GM12878 (cell line): ENCODE data around the gene MAP3K10. TPM values are rescaled to one million over a fixed set of nuclear protein-coding genes. Genes with fewer than 3 reads are reported as not detected.
A peak's percentile ranks its signal among the peaks of the same experiment; 100 is the strongest.

Experiments used
- ATAC-seq: fragments of 200-7000 bp; cut with Tn5 transposase; 3 replicates; pipeline ENCODE4 v1.9.1; 2020; ENCODE audit warnings: mild to moderate bottlenecking, moderate library complexity
- BruUV-seq: library from RNA; stranded (reverse); fragments of 400-500 nt; replicated peaks from 2 replicates; lab custom pipeline; 2021; lab: Mats Ljungman, UMichigan
- CTCF ChIA-PET: fragments of 300-600 bp; sonication (Branson Sonifier 250); formaldehyde crosslinking; extraction: SDS; loops from one replicate; lab custom pipeline; 2021; ENCODE audit warnings: inconsistent platforms; lab: Yijun Ruan, JAX
- POLR2A ChIA-PET: fragments of 350-600 bp; formaldehyde crosslinking; extraction: SDS; loops from one replicate; lab custom pipeline; 2021; ENCODE audit warnings: inconsistent platforms; lab: Charles Lee
- RAD21 ChIA-PET: fragments of 300-600 bp; sonication (Branson Sonifier 250); formaldehyde crosslinking; loops from one replicate; lab custom pipeline; 2023; ENCODE audit warnings: antibody characterized with exemption; ENCODE audit not compliant: unreplicated experiment; lab: Charles Lee
- SMC1A ChIA-PET: fragments of 300-600 bp; sonication (Branson Sonifier 250); formaldehyde crosslinking; loops from one replicate; lab custom pipeline; 2023; ENCODE audit not compliant: unreplicated experiment, uncharacterized antibody; lab: Charles Lee
- DNase-seq: peaks from one replicate; pipeline ENCODE4 v3.0.0-alpha.2; 2011; ENCODE audit warnings: low read depth, low spot score
- FAIRE-seq: peaks from 3 replicates; lab custom pipeline; 2011; peaks lifted over from hg19 to GRCh38; lab: Jason Lieb, UNC
- H2AFZ ChIP-seq: 2 replicates; pipeline ENCODE4 v1.6.0; 2011; ENCODE audit warnings: low read depth, low read length, control low read depth; ENCODE audit not compliant: control insufficient read depth
- H3K27ac ChIP-seq: 2 replicates; pipeline ENCODE4 v1.5.1; 2011; ENCODE audit warnings: control low read depth; ENCODE audit not compliant: control insufficient read depth, insufficient read depth
- H3K27me3 ChIP-seq, 2 experiments: replicated peaks in 1 of 2; 2 replicates each; pipeline versions ENCODE4 v1.6.0 to v1.6.1; 2011; ENCODE audit warnings: low read length in 1 of 2; ENCODE audit not compliant: control insufficient read depth in 2 of 2, insufficient read depth in 2 of 2
- H3K36me3 ChIP-seq, 2 experiments: 2 replicates each; pipeline ENCODE4 v1.5.1; 2011; ENCODE audit warnings: low read length in 1 of 2; ENCODE audit not compliant: control insufficient read depth in 2 of 2, insufficient read depth in 2 of 2
- H3K4me1 ChIP-seq: 2 replicates; pipeline ENCODE4 v1.6.1; 2011; ENCODE audit warnings: mild to moderate bottlenecking, low read length, moderate library complexity, mixed read lengths; ENCODE audit not compliant: control insufficient read depth, insufficient read depth
- H3K4me2 ChIP-seq: 2 replicates; pipeline ENCODE4 v1.6.0; 2011; ENCODE audit warnings: control low read depth; ENCODE audit not compliant: control insufficient read depth, insufficient read depth
- H3K4me3 ChIP-seq: fragments of 200-600 bp; sonication (generic); 2 replicates; pipeline ENCODE4 v1.5.1; 2016
- H3K79me2 ChIP-seq: 2 replicates; pipeline ENCODE4 v1.6.0; 2011; ENCODE audit warnings: low read length; ENCODE audit not compliant: control insufficient read depth, insufficient read depth
- H3K9ac ChIP-seq: 2 replicates; pipeline ENCODE4 v1.8.0; 2011; ENCODE audit warnings: low read length, control low read depth, mixed read lengths; ENCODE audit not compliant: control insufficient read depth, insufficient read depth
- H3K9me3 ChIP-seq: replicated peaks from 3 replicates; pipeline ENCODE4 v1.5.1; 2011; ENCODE audit warnings: mild to moderate bottlenecking, low read length; ENCODE audit not compliant: control insufficient read depth, insufficient read depth
- H4K20me1 ChIP-seq: 2 replicates; pipeline ENCODE4 v1.6.0; 2011; ENCODE audit not compliant: control insufficient read depth, insufficient read depth
- BHLHE40 ChIP-seq, 2 experiments: fragments of 450-650 bp in 1 of 2; IDR thresholded peaks; 2 replicates each; pipeline ENCODE4 v1.6.1; 2011 to 2017; ENCODE audit warnings: low read depth in 2 of 2, borderline replicate concordance in 1 of 2, improper control_type of control experiment in 1 of 2, low read length in 1 of 2, mild to moderate bottlenecking in 1 of 2
- DPF2 ChIP-seq: fragments of 450-650 bp; IDR thresholded peaks from 2 replicates; pipeline ENCODE4 v1.6.1; 2017; ENCODE audit warnings: mild to moderate bottlenecking
- EGR1 ChIP-seq, 2 experiments: IDR thresholded peaks; 1 replicate in 1 of 2; 2 replicates in 1 of 2; pipeline ENCODE4 v1.6.1; 2011 to 2012; ENCODE audit warnings: low read depth in 2 of 2, low read length in 2 of 2, borderline replicate concordance in 1 of 2, mild to moderate bottlenecking in 1 of 2, moderate library complexity in 1 of 2
- EZH2 ChIP-seq: IDR thresholded peaks from 2 replicates; pipeline ENCODE4 v1.6.1; 2012; ENCODE audit warnings: low read depth, mild to moderate bottlenecking, control low read depth, inconsistent platforms, low read length, borderline replicate concordance; ENCODE audit not compliant: control insufficient read depth
- GATAD2B ChIP-seq: fragments of 450-650 bp; conservative IDR thresholded peaks from 2 replicates; pipeline ENCODE4 v1.6.1; 2017; ENCODE audit warnings: low read depth, mild to moderate bottlenecking, moderate library complexity
- KAT2A ChIP-seq: conservative IDR thresholded peaks from 2 replicates; pipeline ENCODE4 v1.6.1; 2011; ENCODE audit warnings: low read depth, low read length; ENCODE audit not compliant: control insufficient read depth
- MEF2A ChIP-seq: IDR thresholded peaks from 2 replicates; pipeline ENCODE4 v1.6.1; 2011; ENCODE audit warnings: low read depth, mild to moderate bottlenecking, low read length, moderate library complexity; ENCODE audit not compliant: insufficient read depth
- NR2C1 ChIP-seq: fragments of 450-650 bp; IDR thresholded peaks from 2 replicates; pipeline ENCODE4 v1.6.1; 2017; ENCODE audit warnings: antibody characterized with exemption, mild to moderate bottlenecking, moderate library complexity
- NR2F1 ChIP-seq: fragments of 450-650 bp; conservative IDR thresholded peaks from 2 replicates; pipeline ENCODE4 v1.6.1; 2017; ENCODE audit warnings: mild to moderate bottlenecking
- PAX5 ChIP-seq: IDR thresholded peaks from 2 replicates; pipeline ENCODE4 v1.6.1; 2011; ENCODE audit warnings: low read depth, low read length, borderline replicate concordance
- POLR2A ChIP-seq: IDR thresholded peaks from 2 replicates; pipeline ENCODE4 v1.6.1; 2011; ENCODE audit warnings: low read depth, mild to moderate bottlenecking, low read length
- RAD21 ChIP-seq: IDR thresholded peaks from 2 replicates; pipeline ENCODE4 v1.6.1; 2011; ENCODE audit warnings: mild to moderate bottlenecking, low read depth, low read length, moderate library complexity; ENCODE audit not compliant: insufficient read depth
- RELA ChIP-seq: fragments of 450-650 bp; IDR thresholded peaks from 2 replicates; pipeline ENCODE4 v1.8.0; 2014; ENCODE audit warnings: borderline replicate concordance; ENCODE audit not compliant: partially characterized antibody
- SMAD1 ChIP-seq: fragments of 450-650 bp; IDR thresholded peaks from 2 replicates; pipeline ENCODE4 v1.6.1; 2018; ENCODE audit warnings: mild to moderate bottlenecking, low read depth; ENCODE audit not compliant: partially characterized antibody
- STAT1 ChIP-seq: fragments of 450-650 bp; conservative IDR thresholded peaks from 2 replicates; pipeline ENCODE4 v1.6.1; 2014; ENCODE audit warnings: antibody characterized with exemption, mild to moderate bottlenecking
- TAF1 ChIP-seq: IDR thresholded peaks from 2 replicates; pipeline ENCODE4 v1.6.1; 2011; ENCODE audit warnings: mild to moderate bottlenecking, low read depth, low read length, borderline replicate concordance
- YY1 ChIP-seq: IDR thresholded peaks from 2 replicates; pipeline ENCODE4 v1.6.1; 2011; ENCODE audit warnings: low read depth, mild to moderate bottlenecking, low read length
- WGBS: methylation state at CpG from one replicate; pipeline ENCODE4 v1.1.6; 2016; ENCODE audit warnings: low lambda C conversion rate; ENCODE audit not compliant: insufficient replicate concordance, insufficient coverage; ENCODE audit errors: missing lambda C conversion rate; 5-methylcytosine and 5-hydroxymethylcytosine counted together
- in situ Hi-C: fragments of 300-500 bp; cut with MboI; formaldehyde crosslinking; loops from 9 replicates; pipeline ENCODE4 v1.14.3; 2018; ENCODE audit warnings: mixed read lengths
- intact Hi-C: fragments of 100-400 bp; cut with micrococcal nuclease; formaldehyde crosslinking; loops from one replicate; pipeline ENCODE4 v1.14.2; 2022; ENCODE audit not compliant: unreplicated experiment
- polyA plus RNA-seq, 11 experiments: library from polyadenylated mRNA; depleted of rRNA in 4 of 11; unstranded in 6 of 11; stranded (reverse) in 5 of 11; fragments of >200 nt; fragmentation: Nextera tagmentation in 4 of 11; fragmentation: Illumina TruSeq in 1 of 11; extraction: Ambion mirVana in 4 of 11; extraction: Trizol in 1 of 11; gene quantifications; 1 replicate in 1 of 11; 2 replicates in 10 of 11; pipeline versions ENCODE4 v1.2.1 to v1.2.3, GENCODE V29; 2011 to 2016; ENCODE audit warnings: inconsistent platforms in 2 of 11, missing spikeins in 2 of 11, low read depth in 1 of 11
- total RNA-seq, 4 experiments: library from RNA; depleted of rRNA in 3 of 4; stranded (reverse); fragments of >200 nt in 3 of 4; fragmentation: Illumina TruSeq in 1 of 4; extraction: Trizol in 1 of 4; gene quantifications; 2 replicates each; pipeline versions ENCODE4 v1.2.1 to v1.2.3, GENCODE V29; 2013 to 2021
- TF ChIP-seq, protein P1 (sequence below): fragments of 150-350 bp; IDR thresholded peaks from 2 replicates; pipeline ENCODE4 v1.6.1; 2016; ENCODE audit warnings: low read depth, low read length

Gene MAP3K10
- total and polyA plus RNA-seq, 10 of the 15 experiments (the other 5 are each of a cell fraction or from before 2014, with no cell fraction given) = 0.11 to 16.6 (median 2.6) TPM

DNA sequence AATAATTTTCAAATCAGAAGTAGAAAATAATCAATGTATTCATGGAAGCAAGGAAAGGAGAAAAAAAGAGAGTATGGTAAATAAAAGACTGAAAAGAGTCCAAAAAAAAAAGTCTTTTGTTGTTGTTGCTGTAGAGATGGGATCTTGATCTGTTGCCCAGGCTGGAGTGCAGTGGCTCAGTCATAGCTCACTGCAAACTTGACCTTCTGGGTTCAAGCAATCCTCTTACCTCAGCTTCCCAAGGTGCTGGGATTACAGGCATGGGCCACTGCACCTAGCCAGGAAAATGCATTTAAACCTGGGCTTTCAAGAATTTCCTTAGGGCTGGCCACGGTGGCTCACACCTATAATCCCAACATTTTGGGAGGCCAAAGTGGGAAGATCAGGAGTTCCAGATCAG is 7.0 kb upstream of the MAP3K10 start (continued):
- no peak for TF ChIP-seq SMAD1
- TF ChIP-seq NR2C1 = no peak
- TF ChIP-seq KAT2A = no peak
- TF ChIP-seq STAT1 = no peak
- TF ChIP-seq, protein P1, sequence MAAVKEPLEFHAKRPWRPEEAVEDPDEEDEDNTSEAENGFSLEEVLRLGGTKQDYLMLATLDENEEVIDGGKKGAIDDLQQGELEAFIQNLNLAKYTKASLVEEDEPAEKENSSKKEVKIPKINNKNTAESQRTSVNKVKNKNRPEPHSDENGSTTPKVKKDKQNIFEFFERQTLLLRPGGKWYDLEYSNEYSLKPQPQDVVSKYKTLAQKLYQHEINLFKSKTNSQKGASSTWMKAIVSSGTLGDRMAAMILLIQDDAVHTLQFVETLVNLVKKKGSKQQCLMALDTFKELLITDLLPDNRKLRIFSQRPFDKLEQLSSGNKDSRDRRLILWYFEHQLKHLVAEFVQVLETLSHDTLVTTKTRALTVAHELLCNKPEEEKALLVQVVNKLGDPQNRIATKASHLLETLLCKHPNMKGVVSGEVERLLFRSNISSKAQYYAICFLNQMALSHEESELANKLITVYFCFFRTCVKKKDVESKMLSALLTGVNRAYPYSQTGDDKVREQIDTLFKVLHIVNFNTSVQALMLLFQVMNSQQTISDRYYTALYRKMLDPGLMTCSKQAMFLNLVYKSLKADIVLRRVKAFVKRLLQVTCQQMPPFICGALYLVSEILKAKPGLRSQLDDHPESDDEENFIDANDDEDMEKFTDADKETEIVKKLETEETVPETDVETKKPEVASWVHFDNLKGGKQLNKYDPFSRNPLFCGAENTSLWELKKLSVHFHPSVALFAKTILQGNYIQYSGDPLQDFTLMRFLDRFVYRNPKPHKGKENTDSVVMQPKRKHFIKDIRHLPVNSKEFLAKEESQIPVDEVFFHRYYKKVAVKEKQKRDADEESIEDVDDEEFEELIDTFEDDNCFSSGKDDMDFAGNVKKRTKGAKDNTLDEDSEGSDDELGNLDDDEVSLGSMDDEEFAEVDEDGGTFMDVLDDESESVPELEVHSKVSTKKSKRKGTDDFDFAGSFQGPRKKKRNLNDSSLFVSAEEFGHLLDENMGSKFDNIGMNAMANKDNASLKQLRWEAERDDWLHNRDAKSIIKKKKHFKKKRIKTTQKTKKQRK = no peak

DNA sequence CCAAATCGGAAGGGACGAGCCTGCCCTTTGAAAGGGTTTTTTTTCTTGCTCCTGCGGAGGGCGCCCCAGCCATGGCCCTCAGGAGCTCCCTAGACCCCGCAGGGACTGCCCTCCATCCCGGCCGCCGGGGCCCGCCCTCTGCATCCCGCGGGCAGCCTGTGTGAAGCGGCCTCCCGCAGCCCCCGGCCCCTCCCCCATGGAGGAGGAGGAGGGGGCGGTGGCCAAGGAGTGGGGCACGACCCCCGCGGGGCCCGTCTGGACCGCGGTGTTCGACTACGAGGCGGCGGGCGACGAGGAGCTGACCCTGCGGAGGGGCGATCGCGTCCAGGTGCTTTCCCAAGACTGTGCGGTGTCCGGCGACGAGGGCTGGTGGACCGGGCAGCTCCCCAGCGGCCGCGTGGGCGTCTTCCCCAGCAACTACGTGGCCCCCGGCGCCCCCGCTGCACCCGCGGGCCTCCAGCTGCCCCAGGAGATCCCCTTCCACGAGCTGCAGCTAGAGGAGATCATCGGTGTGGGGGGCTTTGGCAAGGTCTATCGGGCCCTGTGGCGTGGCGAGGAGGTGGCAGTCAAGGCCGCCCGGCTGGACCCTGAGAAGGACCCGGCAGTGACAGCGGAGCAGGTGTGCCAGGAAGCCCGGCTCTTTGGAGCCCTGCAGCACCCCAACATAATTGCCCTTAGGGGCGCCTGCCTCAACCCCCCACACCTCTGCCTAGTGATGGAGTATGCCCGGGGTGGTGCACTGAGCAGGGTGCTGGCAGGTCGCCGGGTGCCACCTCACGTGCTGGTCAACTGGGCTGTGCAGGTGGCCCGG is 815 bp downstream of the MAP3K10 start:
- peak overlapping the region; percentile 87 for H3K4me2 ChIP-seq
- FAIRE-seq (no peak), ATAC-seq (peak; percentile 4; the same call in 1 of the 3 replicates), DNase-seq (no peak)
- peak overlapping the region; percentile 84 for H3K4me3 ChIP-seq
- H4K20me1 ChIP-seq = no peaks in the 10 kb centered on the region
- SMC1A ChIA-PET = interaction anchor here (2.7 kb wide), 1 partner anchor 34 kb away, joined by 6 read pairs; no protein-coding TSS in a partner anchor
- peaks cover 4% of the 10 kb centered on the region for H3K79me2 ChIP-seq
- RAD21 ChIA-PET = interaction anchor here (1.2 to 2.2 kb wide), 3 partner anchors 22 to 222 kb away, joined by 3 to 7 read pairs (median 5); partner anchors contain the start of gene TTC9B
- no peaks in the 10 kb centered on the region for H3K27me3 ChIP-seq
- 25% methylated on average over 48 of the region's 62 CpGs for WGBS
- in situ Hi-C loops (no loop called here), intact Hi-C loops (no loop called here)
- peak overlapping the region; percentile 77 for H3K9ac ChIP-seq
- POLR2A ChIA-PET = interaction anchor here (0.5 kb wide), 1 partner anchor 1012 kb away, joined by 3 read pairs; no protein-coding TSS in a partner anchor
- H3K4me1 ChIP-seq = peaks cover 10% of the 10 kb centered on the region
- peak overlapping the region; percentile 24; the same call in 1 of the 2 replicates for H3K27ac ChIP-seq
- H3K36me3 ChIP-seq = no peaks in the 10 kb centered on the region
- no peaks in the 10 kb centered on the region for H3K9me3 ChIP-seq
- peak overlapping the region; percentile 68 for H2AFZ ChIP-seq
- CTCF ChIA-PET = interaction anchor here (0.7 to 1.1 kb wide), 3 partner anchors 27 to 91 kb away, joined by 3 to 4 read pairs (median 3); no protein-coding TSS in a partner anchor
- no TSS peak for BruUV-seq
- TF ChIP-seq POLR2A = peak; percentile 28; the same call in 1 of the 2 replicates
- TF ChIP-seq PAX5 = no peak
- 0 out of 2 replicates have a peak, but pooled peaks have one; percentile 19 for TF ChIP-seq NR2F1
- TF ChIP-seq YY1 = 0 out of 2 replicates have a peak, but pooled peaks have one; percentile 9
- TF ChIP-seq RAD21 = peak; percentile 31; the same call in 1 of the 2 replicates
- TF ChIP-seq EZH2 = no peak
- 0 out of 2 replicates have a peak, but pooled peaks have one; percentile 31 for TF ChIP-seq DPF2
- no peak for TF ChIP-seq MEF2A
- TF ChIP-seq RELA = no peak
- TF ChIP-seq TAF1 = no peak
- TF ChIP-seq GATAD2B = 0 out of 2 replicates have a peak, but pooled peaks have one; percentile 33
- peak in 1 of 2 experiments; percentile 64; a peak in 1 of 3 replicates for TF ChIP-seq EGR1 (IDR thresholded peaks at IDR 0.05; ENCODE audit: borderline replicate concordance in 1 of 2, low read depth in 2 of 2, low read length in 2 of 2)
- TF ChIP-seq BHLHE40 (IDR thresholded peaks at IDR 0.05; ENCODE audit: borderline replicate concordance in 1 of 2, low read depth in 2 of 2, low read length in 1 of 2) = no peak
